ENCODE results near the gene MT4. TPM values are rescaled to one million over a fixed set of nuclear protein-coding genes. Genes with fewer than 3 reads are reported as not detected.

MT4 gene
- total and polyA plus RNA-seq, 2 of the 4 experiments (the other 2 are of a cell fraction): not detected

GRCh38 chr16:56569971-56570370, 5.1 kb downstream of the MT4 start:
- no peak overlapping the region for H3K56ac ChIP-seq (ENCODE audit: extremely low read depth, insufficient read depth, low read length)
- 0 out of 2 replicates have a peak, but pooled peaks cover 1% of the 10 kb centered on the region for H3K9me3 ChIP-seq (ENCODE audit: control insufficient read depth, insufficient read depth, low read length)
- no peak overlapping the region for H3K4me2 ChIP-seq (ENCODE audit: low read depth, low read length)
- no peak overlapping the region for H3K14ac ChIP-seq (replicated peaks; ENCODE audit: low read depth, low read length)
- dilution Hi-C loops (cut with HindIII; ENCODE audit: low sequenced_read_pairs, unreplicated experiment) (no loop called here), in situ Hi-C loops (cut with MboI; ENCODE audit: low sequenced_read_pairs) (no loop called here), intact Hi-C loops (cut with micrococcal nuclease) (no loop called here)
- ChIA-PET CTCF (no interaction called here), POLR2A (ENCODE audit: unreplicated experiment) (no interaction called here)
- no peaks in the 10 kb centered on the region for H3K4me1 ChIP-seq (ENCODE audit: control insufficient read depth, insufficient read depth, low read length)
- TF ChIP-seq NFE2L2 (IDR thresholded peaks at IDR 0.05; ENCODE audit: low read depth, low read length) (no peak), MXI1 (IDR thresholded peaks at IDR 0.05; ENCODE audit: borderline replicate concordance, low read depth, low read length) (no peak), MAZ (IDR thresholded peaks at IDR 0.05; ENCODE audit: borderline replicate concordance, low read depth, low read length) (no peak), RAD21 (IDR thresholded peaks at IDR 0.05; ENCODE audit: low read length) (no peak), MAFK (IDR thresholded peaks at IDR 0.05; ENCODE audit: low read depth, low read length) (no peak), SMC3 (IDR thresholded peaks at IDR 0.05; ENCODE audit: low read depth, low read length) (no peak), POLR2A (IDR thresholded peaks at IDR 0.05; ENCODE audit: low read depth, low read length) (no peak), RFX5 (IDR thresholded peaks at IDR 0.05; ENCODE audit: low read depth, low read length) (no peak), USF2 (IDR thresholded peaks at IDR 0.05; ENCODE audit: low read depth, low read length) (no peak), RCOR1 (IDR thresholded peaks at IDR 0.05; ENCODE audit: insufficient replicate concordance, low read length) (no peak), BHLHE40 (IDR thresholded peaks at IDR 0.05; ENCODE audit: low read depth, low read length) (no peak), CEBPB (IDR thresholded peaks at IDR 0.05; ENCODE audit: low read depth, low read length) (no peak)
- TF ChIP-seq, protein P1, sequence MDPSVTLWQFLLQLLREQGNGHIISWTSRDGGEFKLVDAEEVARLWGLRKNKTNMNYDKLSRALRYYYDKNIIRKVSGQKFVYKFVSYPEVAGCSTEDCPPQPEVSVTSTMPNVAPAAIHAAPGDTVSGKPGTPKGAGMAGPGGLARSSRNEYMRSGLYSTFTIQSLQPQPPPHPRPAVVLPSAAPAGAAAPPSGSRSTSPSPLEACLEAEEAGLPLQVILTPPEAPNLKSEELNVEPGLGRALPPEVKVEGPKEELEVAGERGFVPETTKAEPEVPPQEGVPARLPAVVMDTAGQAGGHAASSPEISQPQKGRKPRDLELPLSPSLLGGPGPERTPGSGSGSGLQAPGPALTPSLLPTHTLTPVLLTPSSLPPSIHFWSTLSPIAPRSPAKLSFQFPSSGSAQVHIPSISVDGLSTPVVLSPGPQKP (IDR thresholded peaks at IDR 0.05; ENCODE audit: borderline replicate concordance, low read depth, low read length): no peak
- no peak overlapping the region for H3K23ac ChIP-seq (ENCODE audit: low read depth, low read length)
- no peak overlapping the region for H3K4me3 ChIP-seq (ENCODE audit: insufficient read depth, low read depth, low read length)
- H3K36me3 ChIP-seq (ENCODE audit: control insufficient read depth, insufficient read depth, low read length): no peaks in the 10 kb centered on the region
- no peak overlapping the region for H2BK20ac ChIP-seq (ENCODE audit: low read depth, low read length)
- H4K91ac ChIP-seq (ENCODE audit: insufficient read depth, low read depth, low read length): no peak overlapping the region
- H2BK5ac ChIP-seq (ENCODE audit: low read depth, low read length, poor library complexity, severe bottlenecking): no peak overlapping the region
- no peak overlapping the region for H2AFZ ChIP-seq (replicated peaks; ENCODE audit: low read length, poor library complexity)
- H3K9me1 ChIP-seq (ENCODE audit: insufficient read depth, low read length): no peaks in the 10 kb centered on the region
- no peaks in the 10 kb centered on the region for H4K20me1 ChIP-seq (ENCODE audit: insufficient read depth, low read length)
- no peak overlapping the region for H2AK5ac ChIP-seq (ENCODE audit: low read depth, low read length)
- no peak overlapping the region for H3K4ac ChIP-seq (ENCODE audit: low read depth, low read length)
- H3K9ac ChIP-seq (ENCODE audit: low read depth, low read length): no peak overlapping the region
- H4K8ac ChIP-seq (ENCODE audit: low read depth in 2 of 2, low read length in 2 of 2): no peak overlapping the region
- no peak overlapping the region for H2BK120ac ChIP-seq (ENCODE audit: low read depth, low read length)
- BruUV-seq (replicated peaks): no TSS peak
- peaks cover 48% of the 10 kb centered on the region for H3K27me3 ChIP-seq (ENCODE audit: control insufficient read depth, insufficient read depth, low read length)
- no peak overlapping the region for H3K27ac ChIP-seq (ENCODE audit: insufficient read depth, low read length)
- H4K5ac ChIP-seq (ENCODE audit: low read depth, low read length): no peak overlapping the region
- no peaks in the 10 kb centered on the region for H3K79me1 ChIP-seq (ENCODE audit: low read depth in 1 of 2, low read length in 2 of 2)
- no CpG with 5 or more reads among the region's 1 CpG for WGBS, 2 experiments (ENCODE audit: extremely low coverage in 2 of 2, insufficient read length in 1 of 2)
- DNase-seq: no peak
- no peak overlapping the region for H3K18ac ChIP-seq (ENCODE audit: low read depth, low read length)
- H2BK15ac ChIP-seq (ENCODE audit: low read depth, low read length): no peak overlapping the region
- ATAC-seq (ENCODE audit: low read depth): no peak
- H2AK9ac ChIP-seq (replicated peaks; ENCODE audit: low read depth, low read length, poor library complexity): no peak overlapping the region

Measured in IMR-90 (cell line).